Neuronal stem cell (in vitro differentiated cells): ENCODE data around the gene SYT6.

Experiments used
- DNase-seq: peaks from one replicate; pipeline ENCODE4 v3.0.0-alpha.2; 2013; ENCODE audit warnings: low spot score
- H2AFZ ChIP-seq: one replicate; pipeline ENCODE4 v1.6.1; 2013; ENCODE audit warnings: mild to moderate bottlenecking, low read length, inconsistent platforms
- H2AK5ac ChIP-seq: 2 replicates; pipeline ENCODE4 v1.6.1; 2013; ENCODE audit warnings: low read depth, mild to moderate bottlenecking, inconsistent platforms, low read length, moderate library complexity, mixed read lengths
- H2BK120ac ChIP-seq: 2 replicates; pipeline ENCODE4 v1.6.1; 2013; ENCODE audit warnings: low read depth, mild to moderate bottlenecking, inconsistent platforms, low read length, moderate library complexity, mixed read lengths
- H2BK12ac ChIP-seq: one replicate; pipeline ENCODE4 v1.6.1; 2013; ENCODE audit warnings: low read length, inconsistent platforms
- H2BK15ac ChIP-seq: 2 replicates; pipeline ENCODE4 v1.6.1; 2013; ENCODE audit warnings: mild to moderate bottlenecking, low read length, inconsistent platforms, mixed read lengths
- H2BK5ac ChIP-seq: one replicate; pipeline ENCODE4 v1.6.1; 2013; ENCODE audit warnings: inconsistent platforms, mild to moderate bottlenecking, low read length, moderate library complexity
- H3K14ac ChIP-seq: one replicate; pipeline ENCODE4 v1.6.1; 2013; ENCODE audit warnings: low read length, inconsistent platforms
- H3K18ac ChIP-seq: 2 replicates; pipeline ENCODE4 v1.6.1; 2013; ENCODE audit warnings: low read length, inconsistent platforms
- H3K23ac ChIP-seq: 2 replicates; pipeline ENCODE4 v1.6.1; 2013; ENCODE audit warnings: low read depth, mild to moderate bottlenecking, mixed read lengths, low read length, inconsistent platforms; ENCODE audit not compliant: poor library complexity
- H3K27ac ChIP-seq: replicated peaks from 3 replicates; pipeline ENCODE4 v1.5.1; 2013; ENCODE audit warnings: low read length, inconsistent platforms
- H3K27me3 ChIP-seq, 3 experiments: 2 replicates each; pipeline ENCODE4 v1.6.1; 2013; ENCODE audit warnings: low read length in 3 of 3, mild to moderate bottlenecking in 2 of 3, inconsistent platforms in 1 of 3, low read depth in 1 of 3, mixed read lengths in 1 of 3, moderate library complexity in 1 of 3; ENCODE audit not compliant: control insufficient read depth in 3 of 3, insufficient read depth in 3 of 3
- H3K36me3 ChIP-seq, 2 donors: replicated peaks in 1 of 2; 2 replicates each; pipeline ENCODE4 v1.6.1; 2013; ENCODE audit warnings: low read length in 2 of 2; ENCODE audit not compliant: control insufficient read depth in 2 of 2, insufficient read depth in 2 of 2
- H3K4ac ChIP-seq: 2 replicates; pipeline ENCODE4 v1.6.1; 2013; ENCODE audit warnings: inconsistent platforms, mild to moderate bottlenecking, low read length, moderate library complexity
- H3K4me1 ChIP-seq, 2 donors: 1 replicate in 1 of 2; 2 replicates in 1 of 2; pipeline ENCODE4 v1.6.1; 2013; ENCODE audit warnings: low read length in 2 of 2, low read depth in 1 of 2; ENCODE audit not compliant: control insufficient read depth in 2 of 2, insufficient read depth in 1 of 2
- H3K4me2 ChIP-seq: one replicate; pipeline ENCODE4 v1.6.1; 2013; ENCODE audit warnings: mild to moderate bottlenecking, low read length, inconsistent platforms; ENCODE audit not compliant: insufficient read depth, poor library complexity, severe bottlenecking
- H3K4me3 ChIP-seq, 2 donors: 2 replicates each; pipeline ENCODE4 v1.5.1; 2013; ENCODE audit warnings: low read length in 2 of 2, mild to moderate bottlenecking in 2 of 2, inconsistent platforms in 1 of 2, moderate library complexity in 1 of 2
- H3K79me1 ChIP-seq: one replicate; pipeline ENCODE4 v1.6.1; 2013; ENCODE audit warnings: low read depth, mild to moderate bottlenecking, inconsistent platforms, low read length, moderate library complexity
- H3K9ac ChIP-seq: one replicate; pipeline ENCODE4 v1.6.1; 2013; ENCODE audit warnings: mild to moderate bottlenecking, low read depth, low read length, inconsistent platforms; ENCODE audit not compliant: poor library complexity
- H3K9me3 ChIP-seq, 2 donors: replicated peaks in 1 of 2; 2 replicates each; pipeline versions ENCODE3 to v1.6.1; 2013; ENCODE audit warnings: low read length in 2 of 2, mild to moderate bottlenecking in 2 of 2, inconsistent platforms in 1 of 2, low read depth in 1 of 2, mixed read lengths in 1 of 2, moderate library complexity in 1 of 2; ENCODE audit not compliant: control insufficient read depth in 2 of 2, insufficient read depth in 1 of 2
- H4K8ac ChIP-seq: one replicate; pipeline ENCODE4 v1.6.1; 2013; ENCODE audit warnings: low read depth, mild to moderate bottlenecking, inconsistent platforms, low read length, moderate library complexity
- H4K91ac ChIP-seq: one replicate; pipeline ENCODE4 v1.6.1; 2013; ENCODE audit warnings: low read length, low read depth, mild to moderate bottlenecking, inconsistent platforms; ENCODE audit not compliant: poor library complexity
- WGBS, 2 donors: extraction: QIAGEN DNeasy Blood & Tissue Kit; methylation state at CpG; one replicate each; pipeline ENCODE4 v1.1.7; 2013; ENCODE audit warnings: missing lambda C conversion rate in 2 of 2, mixed read lengths in 1 of 2; ENCODE audit not compliant: insufficient read length in 2 of 2, insufficient replicate concordance in 1 of 2; ENCODE audit errors: extremely low coverage in 2 of 2; 5-methylcytosine and 5-hydroxymethylcytosine counted together

SYT6 gene

DNA sequence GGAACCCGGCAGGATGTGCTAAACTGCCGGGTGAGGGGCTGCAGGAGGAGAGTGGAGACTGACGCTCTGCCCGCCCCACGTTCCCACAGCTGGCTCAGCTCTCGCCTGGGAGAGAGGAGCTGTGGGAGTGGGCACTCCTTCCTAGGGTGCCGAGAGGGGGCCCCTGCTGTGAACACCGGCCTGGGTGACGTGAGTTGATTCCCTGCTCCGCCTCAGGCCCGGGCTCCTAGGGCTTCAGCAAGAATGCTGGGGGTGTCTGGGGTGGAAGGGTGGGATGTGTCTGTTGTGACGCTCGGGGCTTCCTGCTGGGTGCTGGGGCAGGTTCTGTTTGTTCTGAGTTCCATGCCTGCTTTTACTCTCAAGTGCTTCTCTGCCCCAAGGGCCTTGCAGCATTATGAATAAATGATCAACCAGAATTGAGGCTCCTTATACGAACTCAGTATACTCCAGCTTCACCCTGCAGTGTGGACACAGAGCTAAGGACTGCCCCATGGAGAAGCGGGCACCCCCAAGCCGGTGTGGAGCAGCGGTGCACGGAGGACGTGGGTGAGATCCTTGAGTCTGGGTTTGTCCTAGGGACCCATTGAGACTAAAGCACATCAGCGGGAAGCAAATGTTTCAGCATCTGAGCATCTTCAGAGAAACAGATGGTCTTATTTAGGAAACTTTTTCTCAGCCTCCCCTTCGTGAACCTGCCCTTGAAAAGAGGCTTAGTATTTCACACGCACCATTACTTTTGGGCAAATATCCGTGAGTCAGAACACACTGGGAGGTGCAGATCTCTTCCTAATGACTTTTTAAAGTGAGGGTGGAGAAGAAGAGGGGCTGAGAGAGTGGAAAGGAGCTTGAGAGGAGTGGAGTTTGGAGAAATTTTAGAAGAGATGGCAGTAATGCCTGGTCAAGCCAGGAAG is 41.7 kb downstream of the SYT6 start:
- Histone ChIP-seq H3K23ac (no peak overlapping the region), H3K79me1 (no peaks in the 10 kb centered on the region), H3K27ac (no peak overlapping the region), H3K4me1 (peaks cover 0 to 6% of the 10 kb centered on the region in 2 donors), H4K91ac (no peak overlapping the region), H3K18ac (peak overlapping the region; percentile 20), H3K36me3 (peaks cover 0 to 1% of the 10 kb centered on the region in 2 donors), H3K27me3 (no peaks in the 10 kb centered on the region), H4K8ac (no peak overlapping the region), H2BK12ac (peak overlapping the region; percentile 61), H2BK15ac (no peak overlapping the region), H3K9ac (no peak overlapping the region), H3K14ac (no peak overlapping the region), H2BK120ac (no peak overlapping the region), H2BK5ac (no peak overlapping the region), H3K4me3 (no peak overlapping the region), H3K4ac (no peak overlapping the region), H2AFZ (no peak overlapping the region), H3K4me2 (no peak overlapping the region), H2AK5ac (no peak overlapping the region), H3K9me3 (no peaks in the 10 kb centered on the region)
- no peak for DNase-seq
- no CpG with 5 or more reads among the region's 23 CpGs for WGBS, 2 donors

DNA sequence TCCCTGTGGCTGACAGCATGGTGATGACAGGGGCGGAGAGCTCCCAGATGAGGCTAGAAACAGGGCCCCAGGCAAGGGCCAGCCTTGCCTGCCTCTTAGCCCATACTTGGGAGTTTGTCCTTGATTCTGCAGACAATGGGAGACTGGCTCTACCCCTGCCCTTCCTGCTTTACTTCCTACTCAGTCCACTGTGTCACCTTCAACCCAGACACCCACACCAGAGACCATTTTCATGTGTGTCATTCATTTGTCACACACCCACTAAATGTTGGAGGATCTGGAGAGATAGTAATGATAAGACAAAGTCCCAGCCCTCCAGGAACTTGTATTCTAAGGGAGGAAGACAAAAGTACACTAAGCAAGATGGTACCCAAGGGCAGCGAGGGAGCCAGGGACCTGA is 43.7 kb downstream of the SYT6 start:
- DNase-seq: no peak
- Histone ChIP-seq H3K18ac (no peak overlapping the region), H2AK5ac (no peak overlapping the region), H2BK120ac (no peak overlapping the region), H3K79me1 (no peaks in the 10 kb centered on the region), H3K4me1 (peaks cover 0 to 12% of the 10 kb centered on the region in 2 donors), H2BK15ac (no peak overlapping the region), H3K4me3 (no peak overlapping the region), H3K14ac (no peak overlapping the region), H2BK5ac (peak overlapping the region; percentile 15), H3K23ac (no peak overlapping the region), H3K27me3 (no peaks in the 10 kb centered on the region), H3K4ac (no peak overlapping the region), H3K9ac (no peak overlapping the region), H4K8ac (no peak overlapping the region), H3K36me3 (no peaks in the 10 kb centered on the region), H3K4me2 (no peak overlapping the region), H3K9me3 (no peaks in the 10 kb centered on the region), H3K27ac (no peak overlapping the region), H2BK12ac (no peak overlapping the region), H2AFZ (no peak overlapping the region), H4K91ac (no peak overlapping the region)
- WGBS, 2 donors: no CpG with 5 or more reads among the region's 2 CpGs

DNA sequence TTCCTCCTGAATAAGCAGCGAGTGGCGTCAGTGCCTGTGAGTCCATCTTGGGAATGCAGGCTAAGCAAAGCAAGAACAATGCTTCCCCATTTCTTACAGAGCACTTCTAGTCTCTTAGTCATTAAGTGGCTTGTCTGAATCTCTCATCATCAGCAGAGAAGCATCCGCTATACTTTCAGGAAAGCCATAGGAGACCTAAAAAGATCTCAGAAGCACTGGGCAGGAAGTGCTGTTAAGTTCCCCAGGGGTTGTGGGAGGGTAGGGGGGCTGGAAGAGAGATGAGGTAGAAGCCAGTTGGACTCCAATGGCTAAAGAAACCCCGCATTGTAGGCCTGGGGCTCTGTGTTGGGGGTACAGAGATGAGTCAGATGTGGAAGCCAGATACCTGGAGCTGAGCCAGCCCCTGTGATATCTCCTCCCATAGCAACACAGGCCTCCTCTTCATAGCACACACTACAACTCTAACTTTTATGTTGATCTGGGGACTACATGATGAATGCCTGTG is 44.9 kb downstream of the SYT6 start:
- Histone ChIP-seq H2BK15ac (no peak overlapping the region), H3K4ac (no peak overlapping the region), H3K4me1 (peaks cover 0 to 12% of the 10 kb centered on the region in 2 donors), H2AK5ac (no peak overlapping the region), H3K4me3 (no peak overlapping the region), H3K27ac (no peak overlapping the region), H3K14ac (no peak overlapping the region), H4K91ac (no peak overlapping the region), H3K4me2 (no peak overlapping the region), H3K18ac (no peak overlapping the region), H4K8ac (no peak overlapping the region), H3K9me3 (no peaks in the 10 kb centered on the region), H3K79me1 (no peaks in the 10 kb centered on the region), H3K36me3 (peaks cover 0 to 1% of the 10 kb centered on the region in 2 donors), H3K27me3 (no peaks in the 10 kb centered on the region), H3K9ac (no peak overlapping the region), H2BK120ac (no peak overlapping the region), H2BK5ac (no peak overlapping the region), H2AFZ (no peak overlapping the region), H2BK12ac (no peak overlapping the region), H3K23ac (no peak overlapping the region)
- no peak for DNase-seq
- WGBS, 2 donors: no CpG with 5 or more reads among the region's 4 CpGs
